Esophagus squamous epithelium (tissue), 4 donors: ENCODE measurements around the gene ARHGEF11.

ENCODE experiments used
- POLR2A ChIP-seq, 4 donors: fragments of 450-650 bp; IDR thresholded peaks; one replicate each; pipeline ENCODE4 v1.6.1; 2017; ENCODE audit warnings: antibody characterized with exemption in 4 of 4, mild to moderate bottlenecking in 4 of 4, moderate library complexity in 3 of 4
- TF ChIP-seq, protein P1 (sequence below), 6 experiments: fragments of 450-650 bp in 4 of 6; fragments of 200-600 bp in 2 of 6; sonication (generic) in 2 of 6; IDR thresholded peaks; one replicate each; pipeline ENCODE4 v1.5.1; 2016 to 2019; ENCODE audit warnings: antibody characterized with exemption in 6 of 6, mild to moderate bottlenecking in 4 of 6, moderate library complexity in 4 of 6

DNA sequence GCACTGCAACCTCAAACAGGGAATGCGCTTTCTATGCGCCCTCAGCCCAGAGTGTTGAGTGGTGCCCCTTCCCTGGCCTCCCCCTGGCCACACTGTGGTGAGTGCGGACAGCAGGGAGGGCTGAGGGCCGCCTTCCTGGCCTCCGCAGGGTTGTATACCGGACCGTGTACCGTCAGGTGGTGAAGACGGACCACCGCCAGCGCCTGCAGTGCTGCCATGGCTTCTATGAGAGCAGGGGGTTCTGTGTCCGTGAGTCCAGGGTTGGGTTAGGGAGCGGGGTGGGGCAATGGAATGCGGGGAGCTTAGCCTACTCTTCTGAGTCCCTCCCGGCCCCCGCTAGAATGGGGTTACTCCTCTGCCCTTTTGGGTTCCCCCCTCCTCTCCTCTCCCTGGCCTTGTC lies 140.4 kb downstream of the ARHGEF11 start:
- TF ChIP-seq, protein P1, sequence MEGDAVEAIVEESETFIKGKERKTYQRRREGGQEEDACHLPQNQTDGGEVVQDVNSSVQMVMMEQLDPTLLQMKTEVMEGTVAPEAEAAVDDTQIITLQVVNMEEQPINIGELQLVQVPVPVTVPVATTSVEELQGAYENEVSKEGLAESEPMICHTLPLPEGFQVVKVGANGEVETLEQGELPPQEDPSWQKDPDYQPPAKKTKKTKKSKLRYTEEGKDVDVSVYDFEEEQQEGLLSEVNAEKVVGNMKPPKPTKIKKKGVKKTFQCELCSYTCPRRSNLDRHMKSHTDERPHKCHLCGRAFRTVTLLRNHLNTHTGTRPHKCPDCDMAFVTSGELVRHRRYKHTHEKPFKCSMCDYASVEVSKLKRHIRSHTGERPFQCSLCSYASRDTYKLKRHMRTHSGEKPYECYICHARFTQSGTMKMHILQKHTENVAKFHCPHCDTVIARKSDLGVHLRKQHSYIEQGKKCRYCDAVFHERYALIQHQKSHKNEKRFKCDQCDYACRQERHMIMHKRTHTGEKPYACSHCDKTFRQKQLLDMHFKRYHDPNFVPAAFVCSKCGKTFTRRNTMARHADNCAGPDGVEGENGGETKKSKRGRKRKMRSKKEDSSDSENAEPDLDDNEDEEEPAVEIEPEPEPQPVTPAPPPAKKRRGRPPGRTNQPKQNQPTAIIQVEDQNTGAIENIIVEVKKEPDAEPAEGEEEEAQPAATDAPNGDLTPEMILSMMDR (IDR thresholded peaks at IDR 0.05): no peak
- no peak for TF ChIP-seq POLR2A (IDR thresholded peaks at IDR 0.05)
